Dedifferentiated amniotic fluid mesenchymal stem cell (primary cell): ENCODE results near the gene CGRRF1.

Experiments
- DNase-seq: peaks from one replicate; pipeline ENCODE4 v3.0.0-alpha.2; 2016; ENCODE audit errors: extremely low spot score

Gene CGRRF1

GRCh38 chr14:54548491-54548890 lies 38.8 kb downstream of the CGRRF1 start:
- no peak for DNase-seq

GRCh38 chr14:54549862-54550261 lies 40.2 kb downstream of the CGRRF1 start:
- DNase-seq: no peak

DNA sequence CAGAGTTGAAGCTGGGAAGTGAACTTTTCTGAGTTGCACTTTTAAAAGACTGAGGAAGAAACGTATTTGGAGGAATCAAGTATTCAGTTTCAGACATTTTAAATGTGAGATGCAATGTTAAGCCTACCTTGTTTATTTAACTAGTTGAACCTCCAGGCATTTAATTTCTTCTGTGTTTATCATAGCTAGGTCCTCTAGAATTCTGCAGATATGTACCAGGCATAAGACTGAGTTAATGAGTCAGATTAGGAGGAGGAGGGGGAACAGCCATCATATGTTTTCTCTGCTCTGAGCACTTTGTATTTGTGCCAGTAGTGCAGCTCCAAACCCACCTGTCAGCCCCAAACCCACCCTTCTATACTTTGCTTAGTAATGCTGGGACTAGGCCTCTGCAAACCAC lies 40.8 kb downstream of the CGRRF1 start:
- DNase-seq: no peak

- no peak for DNase-seq
Observed at GRCh38 chr14:54554401-54554800, 44.7 kb downstream of the CGRRF1 start.

GRCh38 chr14:54555651-54556050 lies 45.9 kb downstream of the CGRRF1 start:
- no peak for DNase-seq

DNA sequence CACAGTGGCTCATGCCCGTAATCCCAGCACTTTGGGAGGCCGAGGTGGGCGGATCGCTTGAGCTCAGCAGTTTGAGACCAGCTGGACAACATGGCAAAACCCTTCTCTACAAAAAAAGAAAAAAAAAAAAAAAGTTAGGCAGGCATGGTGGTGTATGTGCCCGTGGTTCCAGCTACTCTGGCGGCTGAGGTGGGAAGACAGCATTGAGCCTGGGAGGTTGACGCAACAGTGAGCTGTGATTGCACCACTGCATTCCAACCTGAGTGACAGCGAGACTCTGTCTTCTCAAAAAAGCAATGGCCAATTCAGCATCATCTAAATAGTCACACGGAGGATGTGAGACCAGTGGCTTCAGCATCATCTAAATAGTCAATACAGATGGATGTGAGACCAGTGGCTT lies 46.8 kb downstream of the CGRRF1 start:
- no peak for DNase-seq

- DNase-seq: peak; percentile 41
Observed at GRCh38 chr14:54562334-54562733, 52.6 kb downstream of the CGRRF1 start.

GRCh38 chr14:54564071-54564867 lies 54.6 kb downstream of the CGRRF1 start:
- DNase-seq: peak; percentile 61

DNA sequence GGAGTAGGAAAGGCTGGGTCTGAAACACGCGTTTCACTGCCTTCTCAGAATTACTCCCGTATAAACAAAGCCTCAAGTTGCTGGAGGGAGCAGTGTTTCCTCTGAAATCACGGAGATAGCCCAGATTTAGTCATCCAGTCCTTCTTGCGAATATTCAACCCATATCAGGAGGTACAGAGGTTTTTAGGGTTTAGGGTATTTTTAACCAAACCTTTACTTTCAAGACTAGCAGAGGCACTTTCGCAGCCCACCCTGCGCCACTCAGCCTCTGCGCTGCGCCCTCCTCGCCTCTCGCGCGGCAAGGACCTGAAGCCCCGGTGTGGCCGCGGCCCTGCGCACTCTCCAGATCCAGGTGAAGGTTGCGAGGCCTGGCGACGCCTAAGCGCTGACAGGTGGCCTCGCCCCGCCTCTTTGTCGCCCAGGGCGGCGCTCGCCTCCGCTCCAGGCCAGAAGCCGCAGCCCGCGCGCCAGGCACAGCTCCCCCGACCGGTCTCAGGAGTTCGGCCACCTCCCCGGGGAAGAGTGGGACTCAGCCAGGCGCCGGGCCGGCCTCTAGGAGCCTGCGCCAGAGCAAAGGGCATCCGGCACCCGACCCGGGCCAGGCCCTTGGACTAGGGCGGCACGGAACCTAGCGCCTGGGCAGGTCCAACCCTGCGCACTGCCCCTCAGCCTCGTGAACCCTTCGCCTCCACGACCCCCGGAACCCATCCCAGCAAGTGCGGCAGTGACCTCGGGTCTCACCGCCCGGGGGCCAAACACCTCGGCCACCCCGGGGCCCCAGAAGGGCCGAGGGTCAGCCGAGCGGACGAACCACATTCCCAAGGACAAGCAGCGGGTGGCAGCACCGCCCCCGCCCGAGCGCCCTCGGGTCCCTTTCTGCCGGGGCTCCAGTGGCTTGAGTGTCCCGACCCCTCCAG lies 55.4 kb downstream of the CGRRF1 start:
- peak; percentile 79 for DNase-seq

GRCh38 chr14:54565785-54566409 lies 56.2 kb downstream of the CGRRF1 start:
- DNase-seq: peak; percentile 93

GRCh38 chr14:54566410-54567223 lies 56.9 kb downstream of the CGRRF1 start, which contains the start of gene SAMD4A:
TSS of gene SAMD4A (plus strand) at chr14:54567128. CDS start at chr14:54567917, 789 bp downstream.
- DNase-seq: peak; percentile 83

DNA sequence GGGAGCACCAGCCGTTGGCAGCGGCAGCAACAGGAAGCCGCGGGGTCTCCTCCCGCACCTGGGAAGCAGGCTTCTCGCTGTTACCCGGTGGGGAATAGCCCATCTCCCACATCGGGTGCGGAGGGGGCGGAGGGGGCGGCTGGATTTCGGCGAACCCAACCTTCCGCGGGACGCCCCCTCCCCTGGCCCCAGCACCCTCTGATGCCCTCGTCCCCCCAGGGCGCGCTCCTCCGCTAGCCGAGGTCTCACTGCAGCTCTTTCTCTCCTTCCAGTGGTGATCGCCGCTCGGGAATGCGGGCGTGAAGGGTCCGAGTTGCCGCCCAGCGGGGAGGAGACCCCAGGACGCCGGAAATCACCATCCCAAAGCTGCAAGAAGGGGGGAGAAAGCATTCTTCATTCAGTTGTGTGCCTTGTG lies 57.5 kb downstream of the CGRRF1 start:
- no peak for DNase-seq

- peak; percentile 34 for DNase-seq
Observed at GRCh38 chr14:54567639-54568561, 58.2 kb downstream of the CGRRF1 start.

- peak; percentile 26 for DNase-seq
Observed at GRCh38 chr14:54568821-54569595, 59.3 kb downstream of the CGRRF1 start.

DNA sequence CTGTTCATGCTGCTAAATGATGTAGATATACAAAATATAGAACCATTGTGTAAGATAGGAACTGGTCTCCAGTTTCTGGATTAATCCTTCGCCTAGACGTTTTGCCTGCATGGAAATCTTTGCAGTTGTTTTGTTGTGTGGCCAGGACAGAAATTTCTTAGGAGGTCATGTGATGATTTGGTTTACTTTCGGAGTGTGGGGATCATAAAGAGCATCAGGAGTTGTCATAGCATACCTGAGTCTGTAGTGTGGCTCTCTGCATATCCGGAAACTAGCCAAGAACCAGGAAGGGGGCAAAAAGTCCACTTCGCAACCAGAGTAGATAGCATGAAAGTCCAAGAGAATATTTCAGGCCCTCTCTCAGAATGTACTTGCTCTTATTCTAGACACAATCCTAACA lies 60.3 kb downstream of the CGRRF1 start:
- no peak for DNase-seq

DNA sequence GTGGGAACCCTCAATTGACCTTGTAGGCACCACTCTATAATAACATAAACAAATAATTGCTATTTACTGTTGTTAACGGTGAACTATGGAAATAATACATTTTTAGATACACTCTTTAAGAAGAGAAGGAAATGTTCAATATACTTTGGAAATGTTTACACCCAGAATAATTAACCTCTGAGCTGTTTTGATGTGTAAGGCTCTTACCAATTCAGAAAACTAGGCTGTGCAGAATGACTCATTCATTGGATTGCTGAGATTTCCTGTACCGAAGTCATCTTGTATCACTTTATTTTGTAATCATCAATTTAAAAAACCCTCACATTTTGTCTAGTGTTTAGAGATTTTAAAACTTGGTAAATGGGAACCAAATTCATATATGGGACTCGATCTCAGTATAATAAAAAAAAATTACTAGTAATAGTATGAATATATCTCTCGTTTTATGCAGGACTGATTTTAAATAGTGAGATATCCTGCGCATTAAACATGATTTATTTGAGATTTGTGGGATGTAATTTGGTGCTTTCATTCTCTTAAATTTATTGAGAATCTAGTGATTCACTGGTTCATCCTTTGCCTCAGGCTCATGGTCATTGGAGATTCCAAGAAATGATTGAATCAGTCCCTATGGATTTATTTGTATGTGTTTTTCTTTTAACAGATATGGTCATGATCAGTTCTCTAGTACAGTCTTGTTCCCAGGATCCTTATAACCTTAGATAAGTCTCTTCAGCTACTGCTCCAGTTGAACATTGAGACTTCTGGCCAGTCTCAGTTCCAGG lies 61.1 kb downstream of the CGRRF1 start:
- peak; percentile 76 for DNase-seq

GRCh38 chr14:54572316-54572715 lies 62.6 kb downstream of the CGRRF1 start:
- no peak for DNase-seq

GRCh38 chr14:54574528-54574927 lies 64.8 kb downstream of the CGRRF1 start:
- no peak for DNase-seq

DNA sequence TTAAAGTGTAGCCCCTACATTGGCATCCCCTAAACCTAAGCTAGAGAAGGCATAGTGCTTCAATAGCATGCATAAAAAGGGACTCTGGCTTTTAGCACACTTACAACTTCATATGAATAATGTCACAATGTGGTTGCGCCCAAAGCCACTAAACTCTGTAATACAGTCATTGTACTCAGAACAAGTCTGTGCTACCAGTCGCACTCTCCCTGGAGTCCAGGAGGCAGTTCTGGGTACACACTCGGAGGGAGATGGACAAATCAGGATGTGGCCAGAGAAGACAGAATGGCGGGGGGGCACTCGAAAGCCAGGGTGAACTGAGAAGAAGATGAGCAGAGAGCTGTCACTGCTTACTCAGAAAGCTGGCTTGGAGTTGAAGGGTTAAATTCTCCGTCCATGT lies 67.8 kb downstream of the CGRRF1 start:
- no peak for DNase-seq
